HEK293 (cell line): ENCODE data around the gene B3GNT4.
"Not testable (repeated sequence)": the region's sequence is repeated elsewhere in the genome, so short reads cannot be mapped to it uniquely, and the experiment has no call there.

Source experiments
- CTCF ChIA-PET: fragments of 350-600 bp; formaldehyde crosslinking; extraction: SDS; loops from one replicate; lab custom pipeline; 2021; ENCODE audit warnings: antibody characterized with exemption; lab: Yijun Ruan, JAX
- POLR2A ChIA-PET: fragments of 300-600 bp; formaldehyde crosslinking; extraction: SDS; loops from one replicate; lab custom pipeline; 2020; ENCODE audit warnings: antibody characterized with exemption, inconsistent platforms; lab: Yijun Ruan, JAX
- H3K27ac ChIP-seq: fragments of 200-500 bp; sonication (Bioruptor generic); 2 replicates; pipeline ENCODE4 v1.5.1; 2014; ENCODE audit warnings: low read depth, low read length, control low read depth, inconsistent platforms; ENCODE audit errors: extremely low read depth
- H3K36me3 ChIP-seq, 2 experiments: fragments of 200-500 bp in 1 of 2; sonication (Bioruptor generic) in 1 of 2; 1 replicate in 1 of 2; 2 replicates in 1 of 2; pipeline ENCODE4 v1.5.1; 2014 to 2017; ENCODE audit warnings: inconsistent platforms in 2 of 2, low read length in 2 of 2; ENCODE audit not compliant: control insufficient read depth in 2 of 2, insufficient read depth in 1 of 2
- H3K4me1 ChIP-seq: fragments of 200-500 bp; sonication (Bioruptor generic); 2 replicates; pipeline ENCODE4 v1.5.1; 2014; ENCODE audit warnings: mild to moderate bottlenecking, low read length, inconsistent platforms; ENCODE audit not compliant: control insufficient read depth, insufficient read depth
- H3K4me3 ChIP-seq: 2 replicates; pipeline ENCODE4 v1.5.1; 2011; ENCODE audit warnings: low read depth, mild to moderate bottlenecking, control low read depth, low read length, moderate library complexity
- H3K9me3 ChIP-seq: fragments of 200-500 bp; sonication (Bioruptor generic); 2 replicates; pipeline ENCODE4 v1.5.1; 2014; ENCODE audit warnings: low read depth, low read length, inconsistent platforms; ENCODE audit not compliant: control insufficient read depth, insufficient read depth
- CTCF ChIP-seq: fragments of 450-650 bp; formaldehyde crosslinking; IDR thresholded peaks from 2 replicates; pipeline ENCODE4 v1.5.1; 2016; ENCODE audit warnings: missing biosample characterization, missing genetic modification characterization
- HOXA7 ChIP-seq: sonication (generic); formaldehyde crosslinking; IDR thresholded peaks from 2 replicates; pipeline ENCODE4 v1.8.1; 2022; ENCODE audit warnings: missing genetic modification reagents, borderline replicate concordance
- INSM2 ChIP-seq: fragments of 450-650 bp; formaldehyde crosslinking; IDR thresholded peaks from 2 replicates; pipeline ENCODE4 v1.5.1; 2016; ENCODE audit warnings: missing biosample characterization, missing genetic modification characterization
- KLF7 ChIP-seq: fragments of 450-650 bp; formaldehyde crosslinking; IDR thresholded peaks from 2 replicates; pipeline ENCODE4 v1.5.1; 2016; ENCODE audit warnings: missing biosample characterization, missing genetic modification characterization, borderline replicate concordance
- SCRT1 ChIP-seq: fragments of 450-650 bp; formaldehyde crosslinking; IDR thresholded peaks from 2 replicates; pipeline ENCODE4 v1.5.1; 2016; ENCODE audit warnings: missing biosample characterization, missing genetic modification characterization, borderline replicate concordance
- SCRT2 ChIP-seq: fragments of 450-650 bp; formaldehyde crosslinking; IDR thresholded peaks from 2 replicates; pipeline ENCODE4 v1.5.1; 2016; ENCODE audit warnings: missing biosample characterization, missing genetic modification characterization
- ZBTB48 ChIP-seq: fragments of 450-650 bp; formaldehyde crosslinking; IDR thresholded peaks from 2 replicates; pipeline ENCODE4 v1.5.1; 2016; ENCODE audit warnings: missing biosample characterization, missing genetic modification characterization
- ZNF16 ChIP-seq: fragments of 450-650 bp; formaldehyde crosslinking; IDR thresholded peaks from 2 replicates; pipeline ENCODE4 v1.5.1; 2016; ENCODE audit warnings: low read depth, missing biosample characterization, missing genetic modification characterization
- ZNF24 ChIP-seq: fragments of 450-650 bp; formaldehyde crosslinking; IDR thresholded peaks from 2 replicates; pipeline ENCODE4 v1.5.1; 2016; ENCODE audit warnings: missing biosample characterization, missing genetic modification characterization
- ZNF274 ChIP-seq, 2 experiments: fragments of 200-500 bp in 1 of 2; fragments of 450-650 bp in 1 of 2; sonication (Bioruptor generic) in 1 of 2; formaldehyde crosslinking in 1 of 2; IDR thresholded peaks; 2 replicates each; pipeline versions ENCODE4 v1.5.1 to v1.6.1; 2014 to 2016; ENCODE audit warnings: borderline replicate concordance in 1 of 2, inconsistent platforms in 1 of 2, low read length in 1 of 2, missing biosample characterization in 1 of 2, missing genetic modification characterization in 1 of 2
- ZNF302 ChIP-seq: fragments of 450-650 bp; formaldehyde crosslinking; IDR thresholded peaks from 2 replicates; pipeline ENCODE4 v1.5.1; 2016; ENCODE audit warnings: missing biosample characterization, missing genetic modification characterization, low read depth
- ZNF324 ChIP-seq: fragments of 450-650 bp; formaldehyde crosslinking; IDR thresholded peaks from 2 replicates; pipeline ENCODE4 v1.5.1; 2016; ENCODE audit warnings: missing biosample characterization, missing genetic modification characterization
- ZNF426 ChIP-seq: fragments of 450-650 bp; formaldehyde crosslinking; IDR thresholded peaks from 2 replicates; pipeline ENCODE4 v1.5.1; 2017; ENCODE audit warnings: missing biosample characterization, missing genetic modification characterization, mild to moderate bottlenecking, inconsistent platforms, moderate library complexity
- ZNF530 ChIP-seq: fragments of 450-650 bp; formaldehyde crosslinking; IDR thresholded peaks from 2 replicates; pipeline ENCODE4 v1.5.1; 2016; ENCODE audit warnings: low read depth, missing biosample characterization, missing genetic modification characterization
- ZNF623 ChIP-seq: fragments of 450-650 bp; formaldehyde crosslinking; IDR thresholded peaks from 2 replicates; pipeline ENCODE4 v1.5.1; 2016; ENCODE audit warnings: missing biosample characterization, missing genetic modification characterization
- ZNF692 ChIP-seq: fragments of 450-650 bp; formaldehyde crosslinking; IDR thresholded peaks from 2 replicates; pipeline ENCODE4 v1.5.1; 2016; ENCODE audit warnings: missing biosample characterization, missing genetic modification characterization
- ZNF768 ChIP-seq: fragments of 450-650 bp; formaldehyde crosslinking; IDR thresholded peaks from 2 replicates; pipeline ENCODE4 v1.5.1; 2018; ENCODE audit warnings: missing biosample characterization, mild to moderate bottlenecking, missing genetic modification characterization
- TF ChIP-seq, protein P1 (sequence below): fragments of 450-650 bp; formaldehyde crosslinking; IDR thresholded peaks from 2 replicates; pipeline ENCODE4 v1.5.1; 2016; ENCODE audit warnings: missing biosample characterization, missing genetic modification characterization

The B3GNT4 gene

DNA sequence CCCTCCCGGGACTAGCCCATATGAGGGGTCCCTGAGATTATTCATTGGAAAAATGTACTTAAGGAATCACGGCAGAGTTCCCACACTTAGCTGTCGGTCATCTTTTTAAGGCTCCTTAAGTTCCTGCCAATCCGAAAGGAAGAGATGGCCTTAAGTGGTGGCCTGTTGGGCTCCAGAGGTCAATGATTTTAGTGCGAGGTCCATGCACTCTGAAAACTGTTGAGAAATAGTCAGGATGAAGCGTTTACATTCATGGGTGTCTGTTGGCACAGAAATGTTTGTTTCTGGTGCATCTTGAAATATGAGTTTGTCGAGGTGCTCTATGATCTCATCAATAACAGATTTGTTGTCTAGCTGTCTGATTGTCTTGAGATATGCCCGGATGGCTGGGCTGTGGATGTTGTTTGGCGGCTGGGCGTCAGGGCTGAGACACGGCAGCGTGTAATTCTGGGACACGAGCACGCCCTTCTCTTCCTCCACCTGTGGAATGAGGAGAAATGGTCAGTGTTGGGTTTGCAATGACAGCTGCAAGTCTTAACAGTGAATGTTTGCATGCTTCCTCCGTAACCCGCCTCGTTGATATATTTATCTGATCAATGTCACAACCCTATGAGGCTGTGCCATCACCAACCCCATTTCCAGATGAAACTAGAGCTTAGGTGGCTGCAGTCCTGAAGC, 31.1 kb upstream of the B3GNT4 start:
- H3K4me1 ChIP-seq, result no peaks in the 10 kb centered on the region
- no peak overlapping the region for H3K27ac ChIP-seq
- TF ChIP-seq SCRT2, result 0 out of 2 replicates have a peak, but pooled peaks have one; percentile 38
- no peak for TF ChIP-seq ZNF302 (tag by site-specific recombination)
- POLR2A ChIA-PET, result no interaction called here
- H3K36me3 ChIP-seq, result no peaks in the 10 kb centered on the region
- no peaks in the 10 kb centered on the region for H3K9me3 ChIP-seq
- CTCF ChIA-PET, result interaction anchor here (1.4 to 1.7 kb wide), 2 partner anchors 19 to 118 kb away, joined by 3 to 5 read pairs; no protein-coding TSS in a partner anchor
- no peak overlapping the region for H3K4me3 ChIP-seq

DNA sequence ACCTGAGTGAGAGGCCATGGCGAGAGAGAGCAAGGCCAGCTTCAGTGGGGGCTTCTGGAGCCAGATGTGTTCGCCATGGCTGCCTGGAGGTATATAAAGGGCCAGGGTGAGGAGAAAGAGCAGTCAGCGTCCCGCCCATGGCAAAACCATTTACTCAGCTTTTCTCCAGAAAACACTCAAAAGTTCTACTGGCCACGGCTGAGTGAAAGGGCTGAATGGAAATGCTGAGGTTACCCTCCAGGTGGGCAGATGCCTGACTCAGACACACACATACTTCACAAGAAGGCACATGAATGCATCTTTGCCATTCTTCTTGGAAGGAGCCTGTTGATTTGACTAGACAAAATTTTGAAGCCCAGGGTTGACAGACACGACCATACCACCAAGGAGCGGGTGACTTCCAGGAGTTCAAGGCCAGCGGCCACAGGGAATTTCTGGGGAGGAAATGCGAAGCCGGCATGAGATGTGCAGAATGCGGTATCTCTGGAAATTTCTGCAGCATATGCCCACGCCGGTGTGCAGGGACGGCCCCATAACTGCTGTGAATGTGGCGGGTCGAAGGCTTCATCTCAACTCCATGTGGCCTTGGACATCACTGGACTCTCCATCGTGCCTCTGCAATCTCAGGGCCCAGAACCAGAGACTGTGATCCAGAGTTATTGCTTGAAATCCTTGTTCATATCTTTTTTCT, 29.2 kb upstream of the B3GNT4 start, which contains the start of gene IL31:
IL31 (minus strand) TSS at position 67 of the 691 bp plus-strand sequence; CDS start at position 18, 49 bp downstream.
- POLR2A ChIA-PET, result no interaction called here
- no peaks in the 10 kb centered on the region for H3K36me3 ChIP-seq
- no peak for TF ChIP-seq ZNF623 (tag by site-specific recombination)
- TF ChIP-seq CTCF, result no peak
- TF ChIP-seq ZNF274 (IDR thresholded peaks at IDR 0.05; ENCODE audit: low read length), result no peak
- TF ChIP-seq ZNF274 (tag by site-specific recombination; IDR thresholded peaks at IDR 0.05; ENCODE audit: borderline replicate concordance), result no peak
- no peak for TF ChIP-seq ZNF530 (tag by site-specific recombination)
- no peak for TF ChIP-seq KLF7 (tag by site-specific recombination)
- no peak for TF ChIP-seq ZNF24
- no peak within 1 kb of the TSS for H3K4me3 ChIP-seq
- H3K4me1 ChIP-seq, result no peaks in the 10 kb centered on the region
- H3K9me3 ChIP-seq, result no peaks in the 10 kb centered on the region
- CTCF ChIA-PET, result no interaction called here
- no peak within 1 kb of the TSS for H3K27ac ChIP-seq

DNA sequence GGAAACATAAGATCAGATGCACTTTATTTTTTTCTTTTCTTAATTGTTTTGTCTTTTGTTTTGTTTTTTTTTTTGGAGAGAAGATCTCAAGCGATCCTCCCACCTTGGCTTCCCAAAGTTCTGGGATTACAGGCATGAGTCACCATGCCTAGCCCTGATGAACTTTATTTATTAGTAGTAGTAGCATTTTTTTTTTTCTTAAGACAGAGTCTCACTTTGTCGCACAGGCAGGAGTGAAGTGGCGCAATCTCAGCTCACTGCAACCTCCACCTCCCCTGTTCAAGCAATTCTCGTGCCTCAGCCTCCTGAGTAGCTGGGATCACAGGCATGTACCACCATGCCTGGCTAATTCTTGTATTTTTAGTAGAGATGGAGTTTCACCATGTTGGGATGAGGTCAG, 27.0 kb upstream of the B3GNT4 start:
- H3K9me3 ChIP-seq, POLR2A ChIA-PET, H3K4me1 ChIP-seq, H3K36me3 ChIP-seq, H3K4me3 ChIP-seq, H3K27ac ChIP-seq: not testable (repeated sequence)
- CTCF ChIA-PET, result interaction anchor here (0.7 to 2.0 kb wide), 2 partner anchors 14 to 53 kb away, joined by 3 to 8 read pairs; no protein-coding TSS in a partner anchor

GRCh38 chr12:122182887-122183587, 20.5 kb upstream of the B3GNT4 start, which contains the start of gene LRRC43:
LRRC43 (plus strand) TSS chr12:122183123; CDS start chr12:122183145, 22 bp downstream.
- Histone ChIP-seq H3K36me3 (no peaks in the 10 kb centered on the region), H3K9me3 (no peaks in the 10 kb centered on the region), H3K4me3 (no peak within 1 kb of the TSS), H3K4me1 (no peaks in the 10 kb centered on the region), H3K27ac (no peak within 1 kb of the TSS)
- ChIA-PET POLR2A (no interaction called here), CTCF (interaction anchor here (0.7 to 0.9 kb wide), 3 partner anchors 9 to 689 kb away, joined by 3 to 4 read pairs (median 3); no protein-coding TSS in a partner anchor)
- TF ChIP-seq ZBTB48 (no peak), ZNF426 (tag by site-specific recombination) (no peak), ZNF16 (tag by site-specific recombination) (no peak), ZNF768 (tag by site-specific recombination) (no peak), HOXA7 (CRISPR knock-in tag) (no peak), INSM2 (tag by site-specific recombination) (no peak), ZNF324 (no peak), ZNF692 (tag by site-specific recombination) (no peak), SCRT1 (tag by site-specific recombination) (no peak)
- TF ChIP-seq, protein P1, sequence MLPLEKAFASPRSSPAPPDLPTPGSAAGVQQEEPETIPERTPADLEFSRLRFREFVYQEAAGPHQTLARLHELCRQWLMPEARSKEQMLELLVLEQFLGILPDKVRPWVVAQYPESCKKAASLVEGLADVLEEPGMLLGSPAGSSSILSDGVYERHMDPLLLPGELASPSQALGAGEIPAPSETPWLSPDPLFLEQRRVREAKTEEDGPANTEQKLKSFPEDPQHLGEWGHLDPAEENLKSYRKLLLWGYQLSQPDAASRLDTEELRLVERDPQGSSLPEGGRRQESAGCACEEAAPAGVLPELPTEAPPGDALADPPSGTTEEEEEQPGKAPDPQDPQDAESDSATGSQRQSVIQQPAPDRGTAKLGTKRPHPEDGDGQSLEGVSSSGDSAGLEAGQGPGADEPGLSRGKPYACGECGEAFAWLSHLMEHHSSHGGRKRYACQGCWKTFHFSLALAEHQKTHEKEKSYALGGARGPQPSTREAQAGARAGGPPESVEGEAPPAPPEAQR (tag by site-specific recombination), result no peak
